IMR-90 (cell line): Measurements from ENCODE around the gene SIGLEC11. TPM values are rescaled to one million over a fixed set of nuclear protein-coding genes. Genes with fewer than 3 reads are reported as not detected.

Experiments
- ATAC-seq: fragments of 200-7000 bp; cut with Tn5 transposase; 2 replicates; pipeline ENCODE4 v1.9.1; 2020; ENCODE audit warnings: low read depth, mild to moderate bottlenecking, moderate library complexity
- BruUV-seq: library from RNA; stranded (reverse); fragments of 400-500 nt; replicated peaks from 2 replicates; lab custom pipeline; 2021; lab: Mats Ljungman, UMichigan
- CTCF ChIA-PET: fragments of 300-600 bp; formaldehyde crosslinking; extraction: SDS; loops from one replicate; lab custom pipeline; 2021; ENCODE audit warnings: antibody characterized with exemption; lab: Yijun Ruan, JAX
- POLR2A ChIA-PET: fragments of 300-600 bp; sonication (Branson Sonifier 250); formaldehyde crosslinking; loops from one replicate; lab custom pipeline; 2022; ENCODE audit warnings: antibody characterized with exemption; ENCODE audit not compliant: unreplicated experiment; lab: Charles Lee
- DNase-seq: peaks from one replicate; pipeline ENCODE4 v3.0.0; 2013
- H2AFZ ChIP-seq: replicated peaks from 2 replicates; pipeline ENCODE3; 2013; ENCODE audit warnings: low read length, mild to moderate bottlenecking; ENCODE audit not compliant: poor library complexity
- H2AK5ac ChIP-seq: 2 replicates; pipeline ENCODE4 v1.6.1; 2013; ENCODE audit warnings: low read depth, low read length, inconsistent platforms
- H2AK9ac ChIP-seq: replicated peaks from 2 replicates; pipeline ENCODE3; 2013; ENCODE audit warnings: mild to moderate bottlenecking, low read depth, low read length, moderate library complexity; ENCODE audit not compliant: poor library complexity
- H2BK120ac ChIP-seq: 2 replicates; pipeline ENCODE4 v1.6.1; 2013; ENCODE audit warnings: low read depth, low read length, inconsistent platforms
- H2BK15ac ChIP-seq: 3 replicates; pipeline ENCODE4 v1.6.1; 2013; ENCODE audit warnings: low read depth, low read length, inconsistent platforms
- H2BK20ac ChIP-seq: 2 replicates; pipeline ENCODE4 v1.6.1; 2013; ENCODE audit warnings: low read depth, mild to moderate bottlenecking, inconsistent platforms, low read length, moderate library complexity
- H2BK5ac ChIP-seq: 2 replicates; pipeline ENCODE4 v1.6.1; 2013; ENCODE audit warnings: mild to moderate bottlenecking, low read depth, low read length, inconsistent platforms; ENCODE audit not compliant: poor library complexity, severe bottlenecking
- H3K14ac ChIP-seq: replicated peaks from 2 replicates; pipeline ENCODE4 v1.6.1; 2013; ENCODE audit warnings: low read depth, low read length, inconsistent platforms
- H3K18ac ChIP-seq: 2 replicates; pipeline ENCODE4 v1.6.1; 2013; ENCODE audit warnings: low read depth, low read length, control low read depth
- H3K23ac ChIP-seq: 2 replicates; pipeline ENCODE4 v1.6.1; 2013; ENCODE audit warnings: low read depth, low read length, inconsistent platforms
- H3K27ac ChIP-seq: 2 replicates; pipeline ENCODE4 v1.5.1; 2013; ENCODE audit warnings: mild to moderate bottlenecking, control low read depth, low read length; ENCODE audit not compliant: insufficient read depth
- H3K27me3 ChIP-seq: 2 replicates; pipeline ENCODE4 v1.6.1; 2013; ENCODE audit warnings: low read length; ENCODE audit not compliant: control insufficient read depth, insufficient read depth
- H3K36me3 ChIP-seq: 2 replicates; pipeline ENCODE4 v1.6.1; 2013; ENCODE audit warnings: low read length, mixed read lengths; ENCODE audit not compliant: control insufficient read depth, insufficient read depth
- H3K4ac ChIP-seq: 2 replicates; pipeline ENCODE4 v1.6.1; 2013; ENCODE audit warnings: low read depth, low read length, inconsistent platforms
- H3K4me1 ChIP-seq: 2 replicates; pipeline ENCODE4 v1.6.1; 2013; ENCODE audit warnings: low read length, mixed read lengths; ENCODE audit not compliant: control insufficient read depth, insufficient read depth
- H3K4me2 ChIP-seq: 2 replicates; pipeline ENCODE4 v1.6.1; 2013; ENCODE audit warnings: low read depth, mild to moderate bottlenecking, control low read depth, low read length, moderate library complexity
- H3K4me3 ChIP-seq: 2 replicates; pipeline ENCODE4 v1.5.1; 2013; ENCODE audit warnings: low read depth, mild to moderate bottlenecking, control low read depth, low read length, moderate library complexity; ENCODE audit not compliant: insufficient read depth
- H3K56ac ChIP-seq: 2 replicates; pipeline ENCODE4 v1.6.1; 2013; ENCODE audit warnings: low read length, inconsistent platforms; ENCODE audit not compliant: insufficient read depth; ENCODE audit errors: extremely low read depth
- H3K79me1 ChIP-seq, 2 experiments: 2 replicates each; pipeline ENCODE4 v1.6.1; 2013; ENCODE audit warnings: low read length in 2 of 2, inconsistent platforms in 1 of 2, low read depth in 1 of 2
- H3K9ac ChIP-seq: 2 replicates; pipeline ENCODE4 v1.6.1; 2013; ENCODE audit warnings: low read depth, low read length, control low read depth
- H3K9me1 ChIP-seq: 2 replicates; pipeline ENCODE4 v1.6.1; 2013; ENCODE audit warnings: low read length, inconsistent platforms; ENCODE audit not compliant: insufficient read depth
- H3K9me3 ChIP-seq: 2 replicates; pipeline ENCODE4 v1.6.1; 2013; ENCODE audit warnings: low read length; ENCODE audit not compliant: control insufficient read depth, insufficient read depth
- H4K20me1 ChIP-seq: 2 replicates; pipeline ENCODE4 v1.6.1; 2013; ENCODE audit warnings: low read length, inconsistent platforms; ENCODE audit not compliant: insufficient read depth
- H4K5ac ChIP-seq: 2 replicates; pipeline ENCODE4 v1.6.1; 2013; ENCODE audit warnings: mild to moderate bottlenecking, low read depth, low read length, control low read depth
- H4K8ac ChIP-seq, 2 experiments: 2 replicates each; pipeline ENCODE4 v1.6.1; 2013; ENCODE audit warnings: low read depth in 2 of 2, low read length in 2 of 2, control low read depth in 1 of 2, inconsistent platforms in 1 of 2
- H4K91ac ChIP-seq: 2 replicates; pipeline ENCODE4 v1.6.1; 2013; ENCODE audit warnings: low read depth, low read length, inconsistent platforms; ENCODE audit not compliant: insufficient read depth
- BHLHE40 ChIP-seq: fragments of 150-350 bp; IDR thresholded peaks from 2 replicates; pipeline ENCODE4 v1.6.1; 2016; ENCODE audit warnings: mild to moderate bottlenecking, low read depth, low read length
- CEBPB ChIP-seq: IDR thresholded peaks from 2 replicates; pipeline ENCODE4 v1.6.1; 2012; ENCODE audit warnings: low read depth, low read length, improper control_type of control experiment
- CHD1 ChIP-seq: IDR thresholded peaks from 2 replicates; pipeline ENCODE4 v1.6.1; 2012; ENCODE audit warnings: low read depth, low read length, improper control_type of control experiment
- FOS ChIP-seq: fragments of 150-350 bp; IDR thresholded peaks from 2 replicates; pipeline ENCODE4 v1.6.1; 2016; ENCODE audit warnings: low read depth, low read length
- MAFK ChIP-seq: IDR thresholded peaks from 2 replicates; pipeline ENCODE4 v1.6.1; 2012; ENCODE audit warnings: low read depth, low read length, improper control_type of control experiment
- MAZ ChIP-seq: IDR thresholded peaks from 2 replicates; pipeline ENCODE4 v1.6.1; 2012; ENCODE audit warnings: low read depth, mild to moderate bottlenecking, low read length, improper control_type of control experiment, moderate library complexity, borderline replicate concordance
- MXI1 ChIP-seq: IDR thresholded peaks from 2 replicates; pipeline ENCODE4 v1.6.1; 2012; ENCODE audit warnings: low read depth, mild to moderate bottlenecking, low read length, moderate library complexity, borderline replicate concordance
- NFE2L2 ChIP-seq: fragments of 150-350 bp; IDR thresholded peaks from 2 replicates; pipeline ENCODE4 v1.6.1; 2016; ENCODE audit warnings: low read depth, mild to moderate bottlenecking, low read length
- POLR2A ChIP-seq: IDR thresholded peaks from 2 replicates; pipeline ENCODE4 v1.6.1; 2012; ENCODE audit warnings: mild to moderate bottlenecking, low read depth, low read length
- RAD21 ChIP-seq: IDR thresholded peaks from 2 replicates; pipeline ENCODE4 v1.6.1; 2012; ENCODE audit warnings: low read length, improper control_type of control experiment
- RCOR1 ChIP-seq: IDR thresholded peaks from 2 replicates; pipeline ENCODE4 v1.6.1; 2012; ENCODE audit warnings: mild to moderate bottlenecking, low read length, improper control_type of control experiment; ENCODE audit not compliant: insufficient replicate concordance
- RFX5 ChIP-seq: IDR thresholded peaks from 2 replicates; pipeline ENCODE4 v1.8.0; 2012; ENCODE audit warnings: low read depth, mild to moderate bottlenecking, low read length, moderate library complexity
- SMC3 ChIP-seq: fragments of 150-350 bp; IDR thresholded peaks from 2 replicates; pipeline ENCODE4 v1.6.1; 2016; ENCODE audit warnings: low read depth, mild to moderate bottlenecking, antibody characterized with exemption, low read length, moderate library complexity
- WGBS, 2 experiments: methylation state at CpG; one replicate each; pipeline versions ENCODE4 v1.1.5 to v1.1.7; 2013; ENCODE audit warnings: missing lambda C conversion rate in 2 of 2; ENCODE audit not compliant: insufficient read length in 1 of 2; ENCODE audit errors: extremely low coverage in 2 of 2; 5-methylcytosine and 5-hydroxymethylcytosine counted together
- dilution Hi-C: fragments of 300-500 bp; cut with HindIII; formaldehyde crosslinking; loops from one replicate; pipeline ENCODE4 v1.14.3; 2018; ENCODE audit warnings: low sequenced_read_pairs; ENCODE audit not compliant: unreplicated experiment
- in situ Hi-C: fragments of 300-500 bp; cut with MboI; formaldehyde crosslinking; loops from 3 replicates; pipeline ENCODE4 v1.14.3; 2019; ENCODE audit warnings: low sequenced_read_pairs, inconsistent platforms, mixed read lengths
- intact Hi-C: fragments of 100-400 bp; cut with micrococcal nuclease; formaldehyde crosslinking; loops from 2 replicates; pipeline ENCODE4 v1.10.0; 2022
- polyA plus RNA-seq, 3 experiments: library from polyadenylated mRNA; depleted of rRNA; stranded (reverse); fragments of >200 nt; gene quantifications; 2 replicates each; pipeline ENCODE4 v1.2.3, GENCODE V29; 2012; ENCODE audit warnings: low replicate concordance in 1 of 3
- total RNA-seq: library from RNA; depleted of rRNA; stranded (reverse); fragments of >200 nt; gene quantifications from 2 replicates; pipeline ENCODE4 v1.2.3, GENCODE V29; 2012
- TF ChIP-seq, protein P1 (sequence below): fragments of 150-350 bp; IDR thresholded peaks from 2 replicates; pipeline ENCODE4 v1.6.1; 2016; ENCODE audit warnings: low read depth, mild to moderate bottlenecking, low read length, moderate library complexity, borderline replicate concordance
- TF ChIP-seq, protein P2 (sequence below): fragments of 150-350 bp; IDR thresholded peaks from 2 replicates; pipeline ENCODE4 v1.6.1; 2017; ENCODE audit warnings: mild to moderate bottlenecking, antibody characterized with exemption, low read length, low read depth
- TF ChIP-seq, protein P3 (sequence below): conservative IDR thresholded peaks from 2 replicates; pipeline ENCODE4 v1.5.1; 2012; ENCODE audit warnings: mild to moderate bottlenecking, low read depth, low read length, improper control_type of control experiment

SIGLEC11 gene
- total and polyA plus RNA-seq, 2 of the 4 experiments (the other 2 are of a cell fraction): not detected

DNA sequence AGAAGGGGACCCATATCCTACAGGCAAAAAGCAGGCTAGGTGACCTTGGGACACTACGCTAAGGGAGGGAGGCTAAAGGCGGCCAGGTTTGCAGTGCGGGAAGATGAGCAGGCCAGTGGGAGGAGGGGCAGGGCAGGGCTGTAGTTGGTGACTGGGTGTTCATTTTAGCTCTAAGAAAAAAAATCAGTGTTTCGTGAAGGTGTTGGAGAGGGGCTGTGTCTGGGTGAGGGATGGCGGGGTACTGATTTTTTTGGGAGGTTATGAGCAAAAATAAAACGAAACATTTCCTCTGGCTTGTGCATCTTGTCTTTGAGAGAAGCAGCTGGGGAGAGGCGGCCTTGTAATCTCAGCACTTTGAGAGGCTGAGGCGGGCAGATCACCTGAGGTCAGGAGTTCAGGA lies 27.3 kb downstream of the SIGLEC11 start:
- H4K20me1 ChIP-seq: no peaks in the 10 kb centered on the region
- no peaks in the 10 kb centered on the region for H3K9me3 ChIP-seq
- H3K4me3 ChIP-seq: no peak overlapping the region
- no peak overlapping the region for H3K56ac ChIP-seq
- H3K4ac ChIP-seq: no peak overlapping the region
- ATAC-seq (no peak), DNase-seq (no peak)
- H2AFZ ChIP-seq: no peak overlapping the region
- no peaks in the 10 kb centered on the region for H3K4me1 ChIP-seq
- in situ Hi-C loops: loop anchor here (10.0 kb wide), 2 partner anchors 51 to 211 kb away; no protein-coding TSS in a partner anchor
- H3K14ac ChIP-seq: no peak overlapping the region
- 100% methylated on average over 3 of the region's 8 CpGs; no CpG with 5 or more reads in 1 of the 2 experiments for WGBS, 2 experiments
- H4K5ac ChIP-seq: no peak overlapping the region
- H4K91ac ChIP-seq: no peak overlapping the region
- dilution Hi-C loops: no loop called here
- H3K79me1 ChIP-seq: peaks cover 0 to 16% of the 10 kb centered on the region in 2 experiments; a peak in 3 of 4 replicates
- no peak overlapping the region for H3K18ac ChIP-seq
- H3K4me2 ChIP-seq: no peak overlapping the region
- no peak overlapping the region for H3K23ac ChIP-seq
- no peak overlapping the region for H2AK9ac ChIP-seq
- TF ChIP-seq CHD1 (no peak), POLR2A (no peak), FOS (no peak), RAD21 (no peak), MAZ (no peak), CEBPB (no peak), MXI1 (no peak), NFE2L2 (no peak), RCOR1 (no peak), SMC3 (no peak), MAFK (no peak), BHLHE40 (no peak), RFX5 (no peak)
- TF ChIP-seq, protein P1, sequence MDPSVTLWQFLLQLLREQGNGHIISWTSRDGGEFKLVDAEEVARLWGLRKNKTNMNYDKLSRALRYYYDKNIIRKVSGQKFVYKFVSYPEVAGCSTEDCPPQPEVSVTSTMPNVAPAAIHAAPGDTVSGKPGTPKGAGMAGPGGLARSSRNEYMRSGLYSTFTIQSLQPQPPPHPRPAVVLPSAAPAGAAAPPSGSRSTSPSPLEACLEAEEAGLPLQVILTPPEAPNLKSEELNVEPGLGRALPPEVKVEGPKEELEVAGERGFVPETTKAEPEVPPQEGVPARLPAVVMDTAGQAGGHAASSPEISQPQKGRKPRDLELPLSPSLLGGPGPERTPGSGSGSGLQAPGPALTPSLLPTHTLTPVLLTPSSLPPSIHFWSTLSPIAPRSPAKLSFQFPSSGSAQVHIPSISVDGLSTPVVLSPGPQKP: no peak
- TF ChIP-seq, protein P2, sequence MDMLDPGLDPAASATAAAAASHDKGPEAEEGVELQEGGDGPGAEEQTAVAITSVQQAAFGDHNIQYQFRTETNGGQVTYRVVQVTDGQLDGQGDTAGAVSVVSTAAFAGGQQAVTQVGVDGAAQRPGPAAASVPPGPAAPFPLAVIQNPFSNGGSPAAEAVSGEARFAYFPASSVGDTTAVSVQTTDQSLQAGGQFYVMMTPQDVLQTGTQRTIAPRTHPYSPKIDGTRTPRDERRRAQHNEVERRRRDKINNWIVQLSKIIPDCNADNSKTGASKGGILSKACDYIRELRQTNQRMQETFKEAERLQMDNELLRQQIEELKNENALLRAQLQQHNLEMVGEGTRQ: no peak
- TF ChIP-seq, protein P3, sequence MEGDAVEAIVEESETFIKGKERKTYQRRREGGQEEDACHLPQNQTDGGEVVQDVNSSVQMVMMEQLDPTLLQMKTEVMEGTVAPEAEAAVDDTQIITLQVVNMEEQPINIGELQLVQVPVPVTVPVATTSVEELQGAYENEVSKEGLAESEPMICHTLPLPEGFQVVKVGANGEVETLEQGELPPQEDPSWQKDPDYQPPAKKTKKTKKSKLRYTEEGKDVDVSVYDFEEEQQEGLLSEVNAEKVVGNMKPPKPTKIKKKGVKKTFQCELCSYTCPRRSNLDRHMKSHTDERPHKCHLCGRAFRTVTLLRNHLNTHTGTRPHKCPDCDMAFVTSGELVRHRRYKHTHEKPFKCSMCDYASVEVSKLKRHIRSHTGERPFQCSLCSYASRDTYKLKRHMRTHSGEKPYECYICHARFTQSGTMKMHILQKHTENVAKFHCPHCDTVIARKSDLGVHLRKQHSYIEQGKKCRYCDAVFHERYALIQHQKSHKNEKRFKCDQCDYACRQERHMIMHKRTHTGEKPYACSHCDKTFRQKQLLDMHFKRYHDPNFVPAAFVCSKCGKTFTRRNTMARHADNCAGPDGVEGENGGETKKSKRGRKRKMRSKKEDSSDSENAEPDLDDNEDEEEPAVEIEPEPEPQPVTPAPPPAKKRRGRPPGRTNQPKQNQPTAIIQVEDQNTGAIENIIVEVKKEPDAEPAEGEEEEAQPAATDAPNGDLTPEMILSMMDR: no peak
- ChIA-PET CTCF (no interaction called here), POLR2A (interaction anchor here (0.7 kb wide), 1 partner anchor 64 kb away, joined by 4 read pairs; no protein-coding TSS in a partner anchor)
- no peaks in the 10 kb centered on the region for H3K27me3 ChIP-seq
- H3K27ac ChIP-seq: no peak overlapping the region
- H2AK5ac ChIP-seq: no peak overlapping the region
- BruUV-seq: no TSS peak
- peaks cover 6% of the 10 kb centered on the region; the same call in 1 of the 2 replicates for H3K9me1 ChIP-seq
- no peak overlapping the region for H3K9ac ChIP-seq
- H2BK20ac ChIP-seq: no peak overlapping the region
- peaks cover 2% of the 10 kb centered on the region; the same call in 1 of the 2 replicates for H3K36me3 ChIP-seq
- no peak overlapping the region for H2BK15ac ChIP-seq
- no peak overlapping the region for H2BK120ac ChIP-seq
- no peak overlapping the region for H4K8ac ChIP-seq
- intact Hi-C loops: no loop called here
- H2BK5ac ChIP-seq: no peak overlapping the region
